OCI-LY7 (cell line): ENCODE measurements around the gene SACS. TPM values are rescaled to one million over a fixed set of nuclear protein-coding genes. Genes with fewer than 3 reads are reported as not detected.

Experiments
- BruUV-seq: library from RNA; stranded (reverse); fragments of 400-500 nt; replicated peaks from 2 replicates; lab custom pipeline; 2021; lab: Mats Ljungman, UMichigan
- CTCF ChIA-PET: fragments of 300-600 bp; sonication (Branson Sonifier 250); formaldehyde crosslinking; loops from one replicate; lab custom pipeline; 2022; ENCODE audit warnings: antibody characterized with exemption; ENCODE audit not compliant: unreplicated experiment; lab: Charles Lee
- POLR2A ChIA-PET: fragments of 300-600 bp; sonication (Branson Sonifier 250); formaldehyde crosslinking; loops from one replicate; lab custom pipeline; 2022; ENCODE audit warnings: antibody characterized with exemption; lab: Charles Lee
- DNase-seq: peaks from one replicate; pipeline ENCODE4 v3.0.0-alpha.2; 2015; ENCODE audit warnings: low spot score
- H2AFZ ChIP-seq: fragments of 200-600 bp; sonication (generic), shearing (Covaris generic); 2 replicates; pipeline ENCODE4 v1.6.1; 2014; ENCODE audit warnings: mild to moderate bottlenecking, antibody characterized with exemption, low read length, moderate library complexity
- H3K27ac ChIP-seq: fragments of 200-600 bp; sonication (generic); 2 replicates; pipeline ENCODE4 v1.5.1; 2014; ENCODE audit warnings: mixed run types, low read depth, mild to moderate bottlenecking, moderate library complexity, low read length, inconsistent platforms; ENCODE audit not compliant: poor library complexity, severe bottlenecking
- H3K36me3 ChIP-seq: fragments of 200-600 bp; sonication (generic); 2 replicates; pipeline ENCODE4 v1.6.1; 2014; ENCODE audit warnings: mild to moderate bottlenecking, antibody characterized with exemption, low read length, moderate library complexity, mixed read lengths; ENCODE audit not compliant: insufficient read depth
- H3K4me1 ChIP-seq: fragments of 200-600 bp; sonication (generic); 2 replicates; pipeline ENCODE4 v1.5.1; 2014; ENCODE audit warnings: mild to moderate bottlenecking, low read length; ENCODE audit not compliant: insufficient read depth, poor library complexity, severe bottlenecking
- H3K4me2 ChIP-seq: fragments of 200-600 bp; sonication (generic); 2 replicates; pipeline ENCODE4 v1.6.1; 2014; ENCODE audit warnings: mild to moderate bottlenecking, low read length
- H3K4me3 ChIP-seq: fragments of 200-600 bp; sonication (generic); 2 replicates; pipeline ENCODE4 v1.5.1; 2014; ENCODE audit warnings: mild to moderate bottlenecking, low read depth, low read length; ENCODE audit not compliant: poor library complexity, severe bottlenecking
- H3K79me2 ChIP-seq: fragments of 200-600 bp; sonication (generic); 2 replicates; pipeline ENCODE4 v1.6.1; 2016; ENCODE audit warnings: low read depth, mild to moderate bottlenecking, low read length, moderate library complexity, mixed read lengths; ENCODE audit not compliant: insufficient read depth
- H3K9me2 ChIP-seq: fragments of 200-600 bp; sonication (generic); 2 replicates; pipeline ENCODE4 v1.6.1; 2016; ENCODE audit warnings: mild to moderate bottlenecking, low read length, mixed read lengths; ENCODE audit not compliant: insufficient read depth
- H3K9me3 ChIP-seq: fragments of 200-600 bp; sonication (generic); 2 replicates; pipeline ENCODE4 v1.6.1; 2014; ENCODE audit warnings: mild to moderate bottlenecking, mixed run types, low read length, mixed read lengths
- H4K20me1 ChIP-seq: fragments of 200-600 bp; sonication (generic); 2 replicates; pipeline ENCODE4 v1.6.1; 2014; ENCODE audit warnings: mild to moderate bottlenecking, antibody characterized with exemption, low read length, moderate library complexity, mixed read lengths; ENCODE audit not compliant: insufficient read depth
- EZH2phosphoT487 ChIP-seq: fragments of 200-600 bp; sonication (generic); IDR thresholded peaks from 2 replicates; pipeline ENCODE4 v1.6.1; 2018; ENCODE audit warnings: low read depth, borderline replicate concordance, mild to moderate bottlenecking, mixed run types, antibody characterized with exemption, low read length, moderate library complexity, mixed read lengths
- intact Hi-C: fragments of 100-400 bp; cut with micrococcal nuclease; formaldehyde crosslinking; loops from one replicate; pipeline ENCODE4 v1.10.0; 2022; ENCODE audit not compliant: unreplicated experiment
- total RNA-seq, 2 experiments: library from RNA; depleted of rRNA in 1 of 2; stranded (reverse); fragments of >200 nt in 1 of 2; shearing (Covaris generic) in 1 of 2; gene quantifications; 2 replicates each; pipeline ENCODE4 v1.2.3, GENCODE V29; 2014 to 2022
- TF ChIP-seq, protein P1 (sequence below): fragments of 200-600 bp; sonication (generic); conservative IDR thresholded peaks from 2 replicates; pipeline ENCODE4 v1.5.1; 2014; ENCODE audit warnings: mild to moderate bottlenecking, antibody characterized with exemption, low read length, moderate library complexity, mixed read lengths

The SACS gene
- total RNA-seq, 2 experiments from 2014 or later, result 9.8 to 22.6 TPM

DNA sequence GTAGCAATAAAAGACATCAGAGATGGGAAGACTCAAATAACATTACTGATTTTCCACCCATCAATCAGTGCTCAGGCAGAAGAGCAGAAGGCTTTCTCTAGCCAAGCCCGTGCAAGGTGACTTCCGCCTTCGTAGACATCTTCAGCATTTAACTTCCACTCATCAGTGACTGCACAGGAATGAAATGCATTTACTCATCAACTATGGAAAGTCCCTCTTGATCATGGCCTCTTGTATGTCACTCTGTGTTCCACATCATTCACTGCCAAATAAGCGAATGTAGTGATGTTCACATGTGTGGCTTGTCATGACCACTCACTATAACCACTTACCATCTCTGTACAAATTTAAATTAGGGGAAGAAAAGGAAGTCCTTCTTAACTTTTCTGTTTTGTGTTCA, 49.4 kb downstream of the SACS start:
- H3K79me2 ChIP-seq, result no peaks in the 10 kb centered on the region
- no TSS peak for BruUV-seq
- H3K9me2 ChIP-seq, result no peaks in the 10 kb centered on the region
- H4K20me1 ChIP-seq, result no peaks in the 10 kb centered on the region
- no peaks in the 10 kb centered on the region for H3K36me3 ChIP-seq
- TF ChIP-seq, protein P1, sequence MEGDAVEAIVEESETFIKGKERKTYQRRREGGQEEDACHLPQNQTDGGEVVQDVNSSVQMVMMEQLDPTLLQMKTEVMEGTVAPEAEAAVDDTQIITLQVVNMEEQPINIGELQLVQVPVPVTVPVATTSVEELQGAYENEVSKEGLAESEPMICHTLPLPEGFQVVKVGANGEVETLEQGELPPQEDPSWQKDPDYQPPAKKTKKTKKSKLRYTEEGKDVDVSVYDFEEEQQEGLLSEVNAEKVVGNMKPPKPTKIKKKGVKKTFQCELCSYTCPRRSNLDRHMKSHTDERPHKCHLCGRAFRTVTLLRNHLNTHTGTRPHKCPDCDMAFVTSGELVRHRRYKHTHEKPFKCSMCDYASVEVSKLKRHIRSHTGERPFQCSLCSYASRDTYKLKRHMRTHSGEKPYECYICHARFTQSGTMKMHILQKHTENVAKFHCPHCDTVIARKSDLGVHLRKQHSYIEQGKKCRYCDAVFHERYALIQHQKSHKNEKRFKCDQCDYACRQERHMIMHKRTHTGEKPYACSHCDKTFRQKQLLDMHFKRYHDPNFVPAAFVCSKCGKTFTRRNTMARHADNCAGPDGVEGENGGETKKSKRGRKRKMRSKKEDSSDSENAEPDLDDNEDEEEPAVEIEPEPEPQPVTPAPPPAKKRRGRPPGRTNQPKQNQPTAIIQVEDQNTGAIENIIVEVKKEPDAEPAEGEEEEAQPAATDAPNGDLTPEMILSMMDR, result no peak
- no peak for TF ChIP-seq EZH2phosphoT487
- H2AFZ ChIP-seq, result no peak overlapping the region
- ChIA-PET POLR2A (interaction anchor here (0.7 kb wide), 1 partner anchor 452 kb away, joined by 3 read pairs; no protein-coding TSS in a partner anchor), CTCF (no interaction called here)
- H3K4me3 ChIP-seq, result no peak overlapping the region
- no peak overlapping the region for H3K27ac ChIP-seq
- no peaks in the 10 kb centered on the region for H3K9me3 ChIP-seq
- no peak for DNase-seq
- H3K4me1 ChIP-seq, result no peaks in the 10 kb centered on the region
- intact Hi-C loops, result no loop called here
- H3K4me2 ChIP-seq, result no peak overlapping the region

DNA sequence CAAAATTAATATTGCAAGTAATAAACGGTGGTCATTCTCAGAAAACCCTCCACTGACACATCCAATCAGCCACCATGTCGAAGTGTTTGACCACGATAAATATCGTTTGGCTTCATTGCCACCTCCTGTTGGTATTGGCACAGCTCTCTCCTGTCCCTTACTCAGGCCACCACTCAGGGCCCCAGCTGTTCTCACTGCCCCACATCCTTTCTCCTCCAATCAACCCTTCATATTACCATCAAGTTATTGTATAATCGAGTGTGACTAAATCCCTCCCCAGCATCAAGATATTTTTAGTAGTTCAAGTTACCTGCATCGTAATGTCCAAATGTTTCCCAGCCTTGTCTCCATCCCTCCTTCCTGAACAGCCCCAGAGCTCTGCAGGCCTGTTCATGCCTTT, 50.4 kb downstream of the SACS start:
- no peak overlapping the region for H2AFZ ChIP-seq
- no peaks in the 10 kb centered on the region for H3K36me3 ChIP-seq
- H3K9me2 ChIP-seq, result no peaks in the 10 kb centered on the region
- BruUV-seq, result no TSS peak
- TF ChIP-seq, protein P1, result no peak
- no peak for TF ChIP-seq EZH2phosphoT487
- H3K4me3 ChIP-seq, result no peak overlapping the region
- H3K4me2 ChIP-seq, result no peak overlapping the region
- intact Hi-C loops, result no loop called here
- CTCF ChIA-PET, result no interaction called here
- POLR2A ChIA-PET, result no interaction called here
- no peak for DNase-seq
- no peaks in the 10 kb centered on the region for H3K9me3 ChIP-seq
- H3K79me2 ChIP-seq, result no peaks in the 10 kb centered on the region
- H3K4me1 ChIP-seq, result peaks cover 7% of the 10 kb centered on the region
- H4K20me1 ChIP-seq, result no peaks in the 10 kb centered on the region
- H3K27ac ChIP-seq, result no peak overlapping the region

DNA sequence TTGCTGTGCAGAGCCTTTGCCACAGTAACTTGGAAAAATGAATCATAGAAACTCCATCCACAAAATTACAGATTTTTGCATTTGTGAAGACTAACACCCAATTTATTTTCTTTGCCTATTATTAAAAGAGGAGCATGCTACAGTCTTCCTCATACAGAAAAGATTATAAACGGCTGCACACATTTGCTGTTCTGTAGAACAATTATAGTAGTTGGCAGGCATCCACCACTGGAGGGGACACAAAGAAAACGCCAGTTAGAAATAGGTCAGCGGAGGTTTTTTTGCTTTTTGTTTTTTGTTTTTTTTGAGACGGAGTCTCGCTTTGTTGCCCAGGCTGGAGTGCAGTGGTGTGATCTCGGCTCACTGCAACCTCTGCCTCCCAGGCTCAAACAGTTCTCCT, 51.6 kb downstream of the SACS start:
- Histone ChIP-seq H3K4me1 (peaks cover 14% of the 10 kb centered on the region), H3K27ac (no peak overlapping the region), H3K9me2 (no peaks in the 10 kb centered on the region), H3K4me3 (no peak overlapping the region), H3K4me2 (no peak overlapping the region), H4K20me1 (no peaks in the 10 kb centered on the region), H3K9me3 (0 out of 2 replicates have a peak, but pooled peaks cover 4% of the 10 kb centered on the region), H3K36me3 (no peaks in the 10 kb centered on the region), H3K79me2 (no peaks in the 10 kb centered on the region), H2AFZ (no peak overlapping the region)
- TF ChIP-seq, protein P1, result no peak
- no peak for TF ChIP-seq EZH2phosphoT487
- ChIA-PET POLR2A (no interaction called here), CTCF (no interaction called here)
- intact Hi-C loops, result no loop called here
- DNase-seq, result no peak
- BruUV-seq, result no TSS peak
